Measurements from ENCODE around the gene GNG5. TPM values are rescaled to one million over a fixed set of nuclear protein-coding genes. Genes with fewer than 3 reads are reported as not detected.

Gene GNG5
- total and polyA plus RNA-seq, 12 donors: 140 to 254 (median 164) TPM

GRCh38 chr1:84504580-84505492 lies 1.5 kb downstream of the GNG5 start:
- TF ChIP-seq CTCF (IDR thresholded peaks at IDR 0.05): no peak
- peaks cover 0 to 61% (median 55%) of the 10 kb centered on the region in 9 donors for H3K4me1 ChIP-seq
- peaks cover 0 to 20% (median 5%) of the 10 kb centered on the region in 11 donors for H3K9me3 ChIP-seq
- intact Hi-C loops (cut with DNase I): loop anchor here in 6 of 10 donors (5.0 to 10.0 kb wide), 5 partner anchors 67 to 117 kb away; partner anchors contain the start of gene CTBS (in 5 of the 6)
- WGBS, 2 donors: 4 to 6% methylated on average over 17 of the region's 17 CpGs
- peak overlapping the region; percentile 93 to 99 (median 98) for H3K27ac ChIP-seq
- peaks cover 0 to 36% (median under 1%) of the 10 kb centered on the region in 9 donors for H3K36me3 ChIP-seq
- peak overlapping the region; percentile 51 to 91 (median 74) for H3K4me3 ChIP-seq
- no peaks in the 10 kb centered on the region for H3K27me3 ChIP-seq
- peak in 1 of 8 donors; percentile 7 for ATAC-seq
- DNase-seq: no peak

- no peaks in the 10 kb centered on the region for H3K27me3 ChIP-seq
- DNase-seq (no peak), ATAC-seq (no peak)
- peaks cover 0 to under 1% (median 0%) of the 10 kb centered on the region in 11 donors for H3K9me3 ChIP-seq
- peaks cover 0 to 47% (median 13%) of the 10 kb centered on the region in 9 donors for H3K36me3 ChIP-seq
- peak overlapping the region in 2 of 10 donors; percentile 6 to 96 for H3K27ac ChIP-seq
- peaks cover 0 to 74% (median 57%) of the 10 kb centered on the region in 9 donors for H3K4me1 ChIP-seq
- intact Hi-C loops (cut with DNase I): loop anchor here in 4 of 10 donors (10.0 kb wide), 2 partner anchors 72 to 102 kb away; partner anchors contain the start of gene CTBS (in 3 of the 4)
- WGBS, 2 donors: 38 to 40% methylated on average over 5 of the region's 5 CpGs
- H3K4me3 ChIP-seq: peak overlapping the region in 6 of 10 donors; percentile 3 to 91 (median 74)
- TF ChIP-seq CTCF (IDR thresholded peaks at IDR 0.05): no peak
Observed at GRCh38 chr1:84502927-84503326, 3.5 kb downstream of the GNG5 start.

- H3K27me3 ChIP-seq: no peaks in the 10 kb centered on the region
- H3K36me3 ChIP-seq: peaks cover 0 to 99% (median 47%) of the 10 kb centered on the region in 9 donors
- ATAC-seq (no peak), DNase-seq (no peak)
- no peak overlapping the region for H3K4me3 ChIP-seq
- H3K4me1 ChIP-seq: peaks cover 0 to 44% (median 31%) of the 10 kb centered on the region in 9 donors
- TF ChIP-seq CTCF (IDR thresholded peaks at IDR 0.05): no peak
- H3K27ac ChIP-seq: no peak overlapping the region
- H3K9me3 ChIP-seq: no peaks in the 10 kb centered on the region
- intact Hi-C loops (cut with DNase I): no loop called here
- 42 to 44% methylated on average over 2 of the region's 2 CpGs for WGBS, 2 donors
Observed at GRCh38 chr1:84497631-84498275, 8.6 kb downstream of the GNG5 start.

- intact Hi-C loops (cut with DNase I): no loop called here
- 80 to 93% methylated on average over 3 of the region's 3 CpGs for whole genome bisulfite sequencing, 2 donors
- ATAC-seq: no peak
Observed at GRCh38 chr1:84496498-84496897, 9.9 kb downstream of the GNG5 start.

More at GRCh38 chr1:84496498-84496897, 9.9 kb downstream of the GNG5 start:
- no peak for DNase-seq
- no peak for TF ChIP-seq CTCF (IDR thresholded peaks at IDR 0.05)
- H3K9me3 ChIP-seq: no peaks in the 10 kb centered on the region
- peaks cover 0 to 34% (median 22%) of the 10 kb centered on the region in 9 donors for H3K4me1 ChIP-seq
- no peak overlapping the region for H3K4me3 ChIP-seq
- H3K36me3 ChIP-seq: peaks cover 0 to 100% (median 54%) of the 10 kb centered on the region in 9 donors
- no peak overlapping the region for H3K27ac ChIP-seq
- H3K27me3 ChIP-seq: no peaks in the 10 kb centered on the region
